GM13977 (cell line): ENCODE results near the gene PHTF2.

Experiments
- DNase-seq: peaks from one replicate; pipeline ENCODE4 v3.0.0; 2012; ENCODE audit warnings: low spot score
- CTCF ChIP-seq: IDR thresholded peaks from 2 replicates; pipeline ENCODE4 v1.5.1; 2012; ENCODE audit warnings: mild to moderate bottlenecking, control low read depth; ENCODE audit not compliant: insufficient read depth; ENCODE audit errors: extremely low read depth, missing control alignments
- in situ Hi-C: fragments of 300-500 bp; cut with MboI; formaldehyde crosslinking; loops from one replicate; pipeline ENCODE4 v1.12.0; 2022; ENCODE audit warnings: low sequenced_read_pairs, low pct_unique_long_range_greater_than_20kb, mixed read lengths, inconsistent platforms; ENCODE audit not compliant: unreplicated experiment

PHTF2 gene

GRCh38 chr7:77791336-77791735 lies 7.2 kb upstream of the PHTF2 start:
- no peak for DNase-seq
- in situ Hi-C loops, result loop anchor here (10.0 kb wide), 1 partner anchor 123 kb away; no protein-coding TSS in a partner anchor
- TF ChIP-seq CTCF, result no peak

DNA sequence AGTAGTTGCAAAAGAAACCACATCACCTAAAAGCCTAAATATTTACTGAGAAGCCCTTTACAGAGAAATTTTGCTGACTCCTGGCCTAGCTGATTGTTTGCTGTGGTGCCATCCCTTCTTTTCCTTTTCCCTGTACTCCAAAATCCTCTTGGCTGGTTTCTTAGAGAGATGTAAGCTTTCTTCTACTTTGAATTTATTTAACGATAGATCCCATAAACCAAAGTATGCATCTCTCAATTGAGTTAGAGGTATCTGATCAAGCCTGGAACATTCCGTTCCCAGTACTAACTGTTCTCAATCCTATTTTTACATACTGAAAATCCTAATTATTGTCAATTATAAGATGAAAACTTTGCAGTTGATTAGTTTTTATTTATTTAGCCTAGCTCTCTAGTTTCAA lies 6.6 kb upstream of the PHTF2 start:
- TF ChIP-seq CTCF, result no peak
- no peak for DNase-seq
- in situ Hi-C loops, result loop anchor here (10.0 kb wide), 1 partner anchor 123 kb away; no protein-coding TSS in a partner anchor

GRCh38 chr7:77794000-77794399 lies 4.6 kb upstream of the PHTF2 start:
- TF ChIP-seq CTCF, result no peak
- DNase-seq, result no peak
- in situ Hi-C loops, result loop anchor here (10.0 kb wide), 1 partner anchor 121 kb away; no protein-coding TSS in a partner anchor

GRCh38 chr7:77796109-77796508 lies 2.5 kb upstream of the PHTF2 start:
- in situ Hi-C loops, result loop anchor here (10.0 kb wide), 1 partner anchor 119 kb away; no protein-coding TSS in a partner anchor
- DNase-seq, result no peak
- TF ChIP-seq CTCF, result no peak

DNA sequence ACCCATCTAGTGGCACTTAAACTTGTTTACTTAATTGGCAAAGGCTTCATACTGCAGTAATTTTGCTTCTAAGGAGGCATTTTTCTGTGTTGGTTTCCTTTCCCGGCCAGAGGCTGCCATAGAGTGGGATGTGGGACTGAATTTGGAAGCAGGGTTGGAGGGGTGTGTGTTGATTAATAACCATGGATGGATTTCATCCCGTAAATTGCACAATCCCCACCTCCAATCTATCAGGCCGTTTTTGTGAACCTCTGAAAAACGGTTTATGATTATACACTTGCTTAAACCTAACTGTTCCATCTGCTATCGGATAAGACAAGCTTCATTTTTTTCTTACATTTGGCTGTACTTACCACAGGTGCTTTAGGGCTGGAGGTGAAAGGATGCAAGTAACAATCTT lies 1.6 kb upstream of the PHTF2 start:
- in situ Hi-C loops, result loop anchor here (10.0 kb wide), 1 partner anchor 118 kb away; no protein-coding TSS in a partner anchor
- no peak for TF ChIP-seq CTCF
- DNase-seq, result no peak

- in situ Hi-C loops, result loop anchor here (10.0 kb wide), 1 partner anchor 117 kb away; no protein-coding TSS in a partner anchor
- no peak for TF ChIP-seq CTCF
- DNase-seq, result no peak
Observed at GRCh38 chr7:77797734-77798393, 709 bp upstream of the PHTF2 start.
